ENCODE results near the gene TOMM70. TPM values are rescaled to one million over a fixed set of nuclear protein-coding genes. Genes with fewer than 3 reads are reported as not detected.

TOMM70 gene
- total RNA-seq, 2 experiments from 2014 or later = 41.2 to 54.5 TPM

- BruUV-seq (replicated peaks) = no TSS peak
- no peak for DNase-seq (ENCODE audit: low spot score)
- no peaks in the 10 kb centered on the region for H3K9me3 ChIP-seq (ENCODE audit: low read length)
- no peaks in the 10 kb centered on the region for H3K79me2 ChIP-seq (ENCODE audit: insufficient read depth, low read depth, low read length)
- ChIA-PET POLR2A (interaction anchor here (0.8 kb wide), 1 partner anchor 9 kb away, joined by 3 read pairs; no protein-coding TSS in a partner anchor), CTCF (ENCODE audit: unreplicated experiment) (no interaction called here)
- H3K9me2 ChIP-seq (ENCODE audit: insufficient read depth, low read length) = no peaks in the 10 kb centered on the region
- H4K20me1 ChIP-seq (ENCODE audit: insufficient read depth, low read length) = no peaks in the 10 kb centered on the region
- no peak overlapping the region for H2AFZ ChIP-seq (ENCODE audit: low read length)
- intact Hi-C loops (cut with micrococcal nuclease; ENCODE audit: unreplicated experiment) = no loop called here
- H3K4me3 ChIP-seq (ENCODE audit: low read depth, low read length, poor library complexity, severe bottlenecking) = no peak overlapping the region
- peaks cover 13% of the 10 kb centered on the region; the same call in 1 of the 2 replicates for H3K36me3 ChIP-seq (ENCODE audit: insufficient read depth, low read length)
- no peak for TF ChIP-seq CTCF (conservative IDR thresholded peaks at IDR 0.05; ENCODE audit: low read length)
- no peak for TF ChIP-seq EZH2phosphoT487 (IDR thresholded peaks at IDR 0.05; ENCODE audit: borderline replicate concordance, low read depth, low read length)
- no peak overlapping the region for H3K4me2 ChIP-seq (ENCODE audit: low read length)
- no peak overlapping the region for H3K27ac ChIP-seq (ENCODE audit: low read depth, low read length, poor library complexity, severe bottlenecking)
- no peaks in the 10 kb centered on the region for H3K4me1 ChIP-seq (ENCODE audit: insufficient read depth, low read length, poor library complexity, severe bottlenecking)
Observed at GRCh38 chr3:100324044-100324443, 76.8 kb downstream of the TOMM70 start.

DNA sequence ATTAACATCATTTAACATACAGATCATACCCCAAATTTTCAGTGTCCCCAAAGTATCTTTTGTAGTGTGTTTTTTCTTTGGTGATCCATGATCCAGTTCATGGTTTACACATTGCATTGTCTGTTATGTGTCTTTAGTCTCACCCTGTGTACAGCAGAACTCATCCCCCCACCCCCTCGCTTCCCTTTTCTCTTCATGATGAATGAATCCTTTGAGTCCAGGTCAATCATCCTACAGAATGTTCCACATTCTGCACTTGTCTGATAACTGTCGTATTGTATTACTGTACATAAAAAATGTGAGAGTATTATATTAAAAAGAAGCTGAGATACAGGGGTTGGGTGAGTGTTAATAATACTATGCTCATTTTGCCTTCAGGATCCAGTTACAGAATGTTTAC lies 80.9 kb downstream of the TOMM70 start:
- BruUV-seq (replicated peaks) = no TSS peak
- ChIA-PET POLR2A (interaction anchor here (0.5 to 0.7 kb wide), 2 partner anchors 50 to 250 kb away, joined by 3 to 10 read pairs; no protein-coding TSS in a partner anchor), CTCF (ENCODE audit: unreplicated experiment) (no interaction called here)
- Histone ChIP-seq H3K4me2 (ENCODE audit: low read length) (no peak overlapping the region), H3K9me2 (ENCODE audit: insufficient read depth, low read length) (no peaks in the 10 kb centered on the region), H3K36me3 (ENCODE audit: insufficient read depth, low read length) (peaks cover 8% of the 10 kb centered on the region; the same call in 1 of the 2 replicates), H3K9me3 (ENCODE audit: low read length) (no peaks in the 10 kb centered on the region), H3K4me1 (ENCODE audit: insufficient read depth, low read length, poor library complexity, severe bottlenecking) (no peaks in the 10 kb centered on the region), H3K79me2 (ENCODE audit: insufficient read depth, low read depth, low read length) (no peaks in the 10 kb centered on the region), H2AFZ (ENCODE audit: low read length) (no peak overlapping the region), H3K4me3 (ENCODE audit: low read depth, low read length, poor library complexity, severe bottlenecking) (no peak overlapping the region), H3K27ac (ENCODE audit: low read depth, low read length, poor library complexity, severe bottlenecking) (no peak overlapping the region), H4K20me1 (ENCODE audit: insufficient read depth, low read length) (no peaks in the 10 kb centered on the region)
- no peak for DNase-seq (ENCODE audit: low spot score)
- TF ChIP-seq CTCF (conservative IDR thresholded peaks at IDR 0.05; ENCODE audit: low read length) = no peak
- no peak for TF ChIP-seq EZH2phosphoT487 (IDR thresholded peaks at IDR 0.05; ENCODE audit: borderline replicate concordance, low read depth, low read length)
- intact Hi-C loops (cut with micrococcal nuclease; ENCODE audit: unreplicated experiment) = no loop called here

GRCh38 chr3:100317912-100318311 lies 83.0 kb downstream of the TOMM70 start:
- TF ChIP-seq EZH2phosphoT487 (IDR thresholded peaks at IDR 0.05; ENCODE audit: borderline replicate concordance, low read depth, low read length) = no peak
- TF ChIP-seq CTCF (conservative IDR thresholded peaks at IDR 0.05; ENCODE audit: low read length) = no peak
- H3K27ac ChIP-seq (ENCODE audit: low read depth, low read length, poor library complexity, severe bottlenecking) = no peak overlapping the region
- POLR2A ChIA-PET = interaction anchor here (1.0 kb wide), 1 partner anchor 70 kb away, joined by 3 read pairs; no protein-coding TSS in a partner anchor
- no peak overlapping the region for H3K4me3 ChIP-seq (ENCODE audit: low read depth, low read length, poor library complexity, severe bottlenecking)
- peaks cover 8% of the 10 kb centered on the region; the same call in 1 of the 2 replicates for H3K36me3 ChIP-seq (ENCODE audit: insufficient read depth, low read length)
- no peaks in the 10 kb centered on the region for H4K20me1 ChIP-seq (ENCODE audit: insufficient read depth, low read length)
- intact Hi-C loops (cut with micrococcal nuclease; ENCODE audit: unreplicated experiment) = no loop called here
- no peaks in the 10 kb centered on the region for H3K79me2 ChIP-seq (ENCODE audit: insufficient read depth, low read depth, low read length)
- no TSS peak for BruUV-seq (replicated peaks)
- no peaks in the 10 kb centered on the region for H3K4me1 ChIP-seq (ENCODE audit: insufficient read depth, low read length, poor library complexity, severe bottlenecking)
- CTCF ChIA-PET (ENCODE audit: unreplicated experiment) = no interaction called here
- no peak overlapping the region for H2AFZ ChIP-seq (ENCODE audit: low read length)
- H3K9me3 ChIP-seq (ENCODE audit: low read length) = no peaks in the 10 kb centered on the region
- no peak for DNase-seq (ENCODE audit: low spot score)
- H3K9me2 ChIP-seq (ENCODE audit: insufficient read depth, low read length) = no peaks in the 10 kb centered on the region
- H3K4me2 ChIP-seq (ENCODE audit: low read length) = no peak overlapping the region

All from OCI-LY7 (cell line).